BE2C (cell line): Measurements from ENCODE around the gene ALK.

Experiments used
- DNase-seq: peaks from one replicate; pipeline ENCODE4 v3.0.0-alpha.2; 2020
- H3K27me3 ChIP-seq: fragments of 250-450 bp; sonication (Bioruptor Pico); 2 replicates; pipeline ENCODE4 v1.5.1; 2020; ENCODE audit warnings: mild to moderate bottlenecking
- H3K36me3 ChIP-seq: fragments of 250-450 bp; sonication (Bioruptor Pico); 2 replicates; pipeline ENCODE4 v1.5.1; 2020; ENCODE audit warnings: mild to moderate bottlenecking
- H3K4me1 ChIP-seq: fragments of 250-450 bp; sonication (Bioruptor Pico); 2 replicates; pipeline ENCODE4 v1.5.1; 2020
- H3K4me3 ChIP-seq: 2 replicates; pipeline ENCODE4 v1.5.1; 2011; ENCODE audit warnings: low read depth, low read length
- H3K9me3 ChIP-seq: fragments of 250-450 bp; sonication (Bioruptor Pico); 2 replicates; pipeline ENCODE4 v1.5.1; 2020
- TF ChIP-seq, protein P1 (sequence below): IDR thresholded peaks from 2 replicates; pipeline ENCODE4 v1.5.1; 2012; ENCODE audit warnings: mild to moderate bottlenecking, low read depth, low read length

Gene ALK

DNA sequence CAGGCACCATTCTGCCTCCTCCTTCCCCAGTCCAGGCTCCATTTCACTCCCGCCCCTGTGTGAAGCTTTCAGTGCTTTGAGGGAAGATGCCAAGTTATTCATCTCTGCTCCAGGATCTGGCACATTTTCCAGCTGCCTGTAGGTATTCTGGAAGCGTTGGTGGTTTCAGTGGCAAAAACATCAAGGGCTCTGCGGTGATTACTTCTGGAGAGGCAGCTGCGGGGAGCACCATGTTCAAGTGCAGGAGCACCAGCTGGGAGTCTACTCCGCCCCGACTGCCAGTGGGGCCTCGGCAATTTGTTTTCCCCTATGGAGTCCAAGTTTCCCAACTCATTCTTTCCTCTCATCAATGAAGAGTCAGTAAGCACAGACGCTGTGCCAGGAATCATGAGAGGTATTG is 594.5 kb downstream of the ALK start:
- no peak for DNase-seq
- no peaks in the 10 kb centered on the region for H3K9me3 ChIP-seq
- H3K4me3 ChIP-seq, result no peak overlapping the region
- no peaks in the 10 kb centered on the region for H3K27me3 ChIP-seq
- TF ChIP-seq, protein P1, sequence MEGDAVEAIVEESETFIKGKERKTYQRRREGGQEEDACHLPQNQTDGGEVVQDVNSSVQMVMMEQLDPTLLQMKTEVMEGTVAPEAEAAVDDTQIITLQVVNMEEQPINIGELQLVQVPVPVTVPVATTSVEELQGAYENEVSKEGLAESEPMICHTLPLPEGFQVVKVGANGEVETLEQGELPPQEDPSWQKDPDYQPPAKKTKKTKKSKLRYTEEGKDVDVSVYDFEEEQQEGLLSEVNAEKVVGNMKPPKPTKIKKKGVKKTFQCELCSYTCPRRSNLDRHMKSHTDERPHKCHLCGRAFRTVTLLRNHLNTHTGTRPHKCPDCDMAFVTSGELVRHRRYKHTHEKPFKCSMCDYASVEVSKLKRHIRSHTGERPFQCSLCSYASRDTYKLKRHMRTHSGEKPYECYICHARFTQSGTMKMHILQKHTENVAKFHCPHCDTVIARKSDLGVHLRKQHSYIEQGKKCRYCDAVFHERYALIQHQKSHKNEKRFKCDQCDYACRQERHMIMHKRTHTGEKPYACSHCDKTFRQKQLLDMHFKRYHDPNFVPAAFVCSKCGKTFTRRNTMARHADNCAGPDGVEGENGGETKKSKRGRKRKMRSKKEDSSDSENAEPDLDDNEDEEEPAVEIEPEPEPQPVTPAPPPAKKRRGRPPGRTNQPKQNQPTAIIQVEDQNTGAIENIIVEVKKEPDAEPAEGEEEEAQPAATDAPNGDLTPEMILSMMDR, result no peak
- H3K4me1 ChIP-seq, result no peaks in the 10 kb centered on the region; the same call in 1 of the 2 replicates
- H3K36me3 ChIP-seq, result no peaks in the 10 kb centered on the region

DNA sequence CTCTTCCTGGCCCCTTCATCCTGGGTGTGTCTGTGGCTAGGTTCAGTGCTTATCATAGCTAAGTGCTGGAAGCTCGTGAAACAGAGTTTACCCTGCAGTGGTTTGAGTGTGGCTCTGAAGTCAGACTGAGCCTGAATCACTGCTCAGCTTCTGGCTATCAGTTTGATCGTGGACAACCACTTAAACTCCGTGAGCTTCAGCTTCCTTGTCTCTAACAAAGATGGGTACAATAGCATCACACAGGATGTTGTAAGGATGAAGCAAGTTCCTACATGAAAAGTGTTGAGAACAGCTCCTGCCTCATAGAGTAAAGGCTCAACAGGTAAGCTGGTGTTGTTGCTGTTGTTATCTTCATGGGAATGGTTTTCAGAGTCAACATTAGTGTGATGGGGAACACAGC is 595.8 kb downstream of the ALK start:
- Histone ChIP-seq H3K4me1 (no peaks in the 10 kb centered on the region; the same call in none of the 2 replicates), H3K9me3 (no peaks in the 10 kb centered on the region), H3K4me3 (no peak overlapping the region), H3K27me3 (no peaks in the 10 kb centered on the region), H3K36me3 (no peaks in the 10 kb centered on the region)
- no peak for DNase-seq
- TF ChIP-seq, protein P1, result no peak

DNA sequence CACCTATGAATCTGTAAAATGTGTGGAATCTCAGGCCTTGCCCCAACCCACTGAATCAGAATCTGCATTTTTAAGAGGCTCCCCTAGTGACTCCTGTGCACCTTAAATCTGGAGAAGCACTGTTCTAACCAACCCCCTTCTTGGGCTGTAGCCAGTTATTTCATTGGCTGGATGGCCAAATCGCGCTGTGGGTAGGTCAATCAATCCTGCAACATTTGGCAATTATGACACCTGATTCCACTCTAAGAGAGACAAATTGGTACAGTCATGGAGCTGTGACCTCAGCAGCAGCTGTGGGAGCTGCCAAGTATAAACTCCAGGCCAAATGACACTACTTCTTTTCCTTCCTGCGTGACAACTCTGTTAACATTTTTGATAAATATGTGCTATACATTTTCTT is 597.4 kb downstream of the ALK start:
- no peaks in the 10 kb centered on the region for H3K36me3 ChIP-seq
- H3K4me3 ChIP-seq, result no peak overlapping the region
- TF ChIP-seq, protein P1, result no peak
- DNase-seq, result no peak
- H3K4me1 ChIP-seq, result no peaks in the 10 kb centered on the region; the same call in none of the 2 replicates
- no peaks in the 10 kb centered on the region for H3K9me3 ChIP-seq
- H3K27me3 ChIP-seq, result no peaks in the 10 kb centered on the region

- Histone ChIP-seq H3K9me3 (no peaks in the 10 kb centered on the region), H3K27me3 (no peaks in the 10 kb centered on the region), H3K4me1 (no peaks in the 10 kb centered on the region; the same call in none of the 2 replicates), H3K4me3 (no peak overlapping the region), H3K36me3 (no peaks in the 10 kb centered on the region)
- TF ChIP-seq, protein P1, result no peak
- no peak for DNase-seq
Observed at GRCh38 chr2:29323301-29323700, 598.1 kb downstream of the ALK start.

DNA sequence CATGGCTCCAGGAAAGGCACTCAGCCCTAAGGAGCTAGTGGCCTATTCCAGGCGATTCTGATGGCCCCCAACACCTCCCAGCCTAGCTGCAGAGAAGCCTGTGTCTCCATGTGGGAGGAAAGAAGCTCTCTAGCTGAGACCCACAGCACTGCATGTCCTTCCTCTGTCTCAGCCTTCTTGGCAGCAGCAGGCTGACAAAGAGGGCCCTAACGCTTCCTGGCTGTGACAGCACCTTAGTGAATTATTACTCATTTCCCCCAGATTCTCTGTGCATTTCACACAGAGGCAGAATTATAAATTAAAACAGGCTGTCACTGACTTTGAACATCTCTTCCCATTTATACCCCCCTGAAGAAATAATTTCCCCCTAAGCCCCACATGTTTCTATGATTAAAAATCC is 599.4 kb downstream of the ALK start:
- no peaks in the 10 kb centered on the region for H3K36me3 ChIP-seq
- H3K4me3 ChIP-seq, result no peak overlapping the region
- no peak for DNase-seq
- TF ChIP-seq, protein P1, result no peak
- H3K27me3 ChIP-seq, result no peaks in the 10 kb centered on the region
- no peaks in the 10 kb centered on the region; the same call in none of the 2 replicates for H3K4me1 ChIP-seq
- H3K9me3 ChIP-seq, result no peaks in the 10 kb centered on the region

GRCh38 chr2:29317801-29318485 is 603.4 kb downstream of the ALK start:
- DNase-seq, result no peak
- Histone ChIP-seq H3K9me3 (no peaks in the 10 kb centered on the region), H3K36me3 (no peaks in the 10 kb centered on the region), H3K4me3 (no peak overlapping the region), H3K27me3 (no peaks in the 10 kb centered on the region), H3K4me1 (peaks cover 11% of the 10 kb centered on the region)
- TF ChIP-seq, protein P1, result no peak
